GM06990 (cell line): ENCODE measurements around the gene NAV2.

Source experiments
- DNase-seq: peaks from one replicate; pipeline ENCODE4 v3.0.0-alpha.2; 2011; ENCODE audit not compliant: insufficient read length; ENCODE audit errors: extremely low read depth
- H3K27me3 ChIP-seq: replicated peaks from 2 replicates; pipeline ENCODE4 v1.6.0; 2011; ENCODE audit warnings: low read length; ENCODE audit not compliant: control insufficient read depth, insufficient read depth
- H3K36me3 ChIP-seq: 2 replicates; pipeline ENCODE4 v1.5.1; 2011; ENCODE audit warnings: low read length; ENCODE audit not compliant: control insufficient read depth, insufficient read depth
- H3K4me3 ChIP-seq: replicated peaks from 2 replicates; pipeline ENCODE4 v1.5.1; 2011; ENCODE audit warnings: low read depth, mild to moderate bottlenecking, control low read depth, low read length
- TF ChIP-seq, protein P1 (sequence below): IDR thresholded peaks from 2 replicates; pipeline ENCODE4 v1.5.1; 2011; ENCODE audit warnings: low read length, control low read depth, mild to moderate bottlenecking, inconsistent platforms; ENCODE audit not compliant: insufficient read depth, poor library complexity, severe bottlenecking

The NAV2 gene

DNA sequence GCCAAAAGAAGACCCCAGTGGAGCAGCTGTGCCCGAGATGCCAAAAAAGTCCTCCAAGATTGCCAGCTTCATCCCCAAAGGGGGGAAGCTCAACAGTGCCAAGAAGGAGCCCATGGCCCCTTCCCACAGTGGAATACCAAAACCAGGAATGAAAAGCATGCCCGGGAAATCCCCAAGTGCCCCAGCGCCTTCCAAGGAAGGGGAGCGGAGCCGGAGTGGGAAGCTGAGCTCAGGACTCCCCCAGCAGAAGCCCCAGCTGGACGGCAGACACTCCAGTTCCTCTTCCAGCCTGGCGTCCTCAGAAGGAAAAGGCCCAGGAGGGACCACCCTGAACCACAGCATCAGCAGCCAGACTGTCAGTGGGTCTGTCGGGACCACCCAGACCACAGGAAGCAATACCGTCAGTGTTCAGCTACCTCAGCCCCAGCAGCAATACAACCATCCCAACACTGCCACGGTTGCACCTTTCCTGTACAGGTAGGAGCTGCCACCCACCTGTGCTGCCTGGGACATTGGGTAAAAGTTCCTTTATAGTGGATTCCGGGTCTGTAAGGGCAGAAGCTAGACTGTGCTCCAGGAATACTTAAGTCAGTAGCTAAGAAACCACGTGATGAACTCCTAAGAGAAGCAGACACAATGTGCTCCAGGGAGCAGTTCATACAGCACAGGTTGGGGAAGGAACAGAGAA is 221.3 kb downstream of the NAV2 start:
- no peak for DNase-seq
- no peaks in the 10 kb centered on the region for H3K27me3 ChIP-seq
- no peaks in the 10 kb centered on the region for H3K36me3 ChIP-seq
- H3K4me3 ChIP-seq = no peak overlapping the region
- TF ChIP-seq, protein P1, sequence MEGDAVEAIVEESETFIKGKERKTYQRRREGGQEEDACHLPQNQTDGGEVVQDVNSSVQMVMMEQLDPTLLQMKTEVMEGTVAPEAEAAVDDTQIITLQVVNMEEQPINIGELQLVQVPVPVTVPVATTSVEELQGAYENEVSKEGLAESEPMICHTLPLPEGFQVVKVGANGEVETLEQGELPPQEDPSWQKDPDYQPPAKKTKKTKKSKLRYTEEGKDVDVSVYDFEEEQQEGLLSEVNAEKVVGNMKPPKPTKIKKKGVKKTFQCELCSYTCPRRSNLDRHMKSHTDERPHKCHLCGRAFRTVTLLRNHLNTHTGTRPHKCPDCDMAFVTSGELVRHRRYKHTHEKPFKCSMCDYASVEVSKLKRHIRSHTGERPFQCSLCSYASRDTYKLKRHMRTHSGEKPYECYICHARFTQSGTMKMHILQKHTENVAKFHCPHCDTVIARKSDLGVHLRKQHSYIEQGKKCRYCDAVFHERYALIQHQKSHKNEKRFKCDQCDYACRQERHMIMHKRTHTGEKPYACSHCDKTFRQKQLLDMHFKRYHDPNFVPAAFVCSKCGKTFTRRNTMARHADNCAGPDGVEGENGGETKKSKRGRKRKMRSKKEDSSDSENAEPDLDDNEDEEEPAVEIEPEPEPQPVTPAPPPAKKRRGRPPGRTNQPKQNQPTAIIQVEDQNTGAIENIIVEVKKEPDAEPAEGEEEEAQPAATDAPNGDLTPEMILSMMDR = no peak

- TF ChIP-seq, protein P1 = no peak
- no peak for DNase-seq
- Histone ChIP-seq H3K27me3 (no peaks in the 10 kb centered on the region), H3K36me3 (no peaks in the 10 kb centered on the region), H3K4me3 (no peak overlapping the region)
Measured at GRCh38 chr11:19934828-19935259, 222.2 kb downstream of the NAV2 start.

- H3K27me3 ChIP-seq = no peaks in the 10 kb centered on the region
- no peaks in the 10 kb centered on the region for H3K36me3 ChIP-seq
- TF ChIP-seq, protein P1 = no peak
- H3K4me3 ChIP-seq = no peak overlapping the region
- no peak for DNase-seq
Measured at GRCh38 chr11:19935507-19935906, 222.9 kb downstream of the NAV2 start.

GRCh38 chr11:19936461-19936860 is 223.8 kb downstream of the NAV2 start:
- DNase-seq = no peak
- no peak overlapping the region for H3K4me3 ChIP-seq
- TF ChIP-seq, protein P1 = no peak
- no peaks in the 10 kb centered on the region for H3K27me3 ChIP-seq
- H3K36me3 ChIP-seq = no peaks in the 10 kb centered on the region

DNA sequence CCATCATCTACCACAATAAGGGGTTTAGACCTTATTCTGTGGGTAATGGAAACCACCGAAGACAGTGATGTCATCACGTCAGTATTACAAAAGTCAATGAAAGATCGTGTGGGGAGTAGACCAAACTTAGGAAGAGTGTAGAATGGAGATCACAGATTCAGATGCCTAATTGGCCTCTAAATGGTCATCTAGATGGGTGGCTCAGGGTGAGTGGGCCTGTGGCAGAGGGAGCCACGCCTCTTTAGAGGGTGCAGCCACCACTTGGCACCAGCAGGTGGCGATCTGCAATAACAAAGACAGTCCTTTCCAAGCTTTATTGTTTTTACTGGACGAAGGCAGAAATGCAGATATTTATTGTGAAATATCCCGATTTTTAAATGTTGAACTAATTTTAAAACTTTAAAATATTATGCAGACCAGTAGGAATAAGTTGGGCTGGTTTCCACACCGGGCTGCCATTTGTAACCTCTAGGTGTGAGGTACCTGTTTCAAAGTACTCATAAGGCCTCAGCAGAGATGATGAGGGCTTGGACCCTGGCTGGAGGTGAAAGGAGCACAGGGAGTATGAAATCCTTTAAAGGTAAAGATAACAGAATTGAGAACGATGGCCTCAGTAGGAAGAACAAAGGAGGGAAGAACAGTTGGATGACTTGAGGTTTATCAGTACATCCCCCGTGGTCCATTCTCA is 225.7 kb downstream of the NAV2 start:
- no peaks in the 10 kb centered on the region for H3K36me3 ChIP-seq
- no peaks in the 10 kb centered on the region for H3K27me3 ChIP-seq
- no peak overlapping the region for H3K4me3 ChIP-seq
- DNase-seq = no peak
- TF ChIP-seq, protein P1 = peak; percentile 93
